Measurements from ENCODE around the gene FBF1.

FBF1 gene

DNA sequence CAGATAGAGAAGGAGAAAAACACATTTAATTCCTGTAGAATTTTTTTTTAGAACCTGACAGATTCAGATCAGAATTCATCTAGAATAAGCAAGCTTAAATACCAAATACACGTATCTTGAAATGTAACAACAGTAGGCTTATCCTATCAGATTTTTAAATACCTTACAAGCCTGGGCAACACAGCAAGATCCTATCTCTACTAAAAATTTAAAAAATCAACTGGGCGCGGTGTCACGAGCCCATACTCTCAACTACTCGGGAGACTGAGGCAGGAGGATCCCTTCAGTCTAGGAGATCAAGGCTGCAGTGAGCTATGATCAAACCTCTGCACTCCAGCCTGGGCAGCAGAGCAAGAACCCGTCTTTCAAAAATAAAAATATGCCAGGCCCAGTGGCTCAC lies 24.6 kb upstream of the FBF1 start:
- no peak overlapping the region for H3K4me3 ChIP-seq (IDR thresholded peaks at IDR 0.05; ENCODE audit: insufficient read depth, low read depth, low read length)
- H3K36me3 ChIP-seq (ENCODE audit: insufficient read depth): no peaks in the 10 kb centered on the region
- no peak overlapping the region for H2AFZ ChIP-seq (ENCODE audit: low read depth)
- 0 out of 2 replicates have a peak, but pooled peaks cover 4% of the 10 kb centered on the region for H3K79me2 ChIP-seq (ENCODE audit: insufficient read depth, low read depth)
- no peaks in the 10 kb centered on the region for H4K20me1 ChIP-seq (ENCODE audit: insufficient read depth)
- no peak overlapping the region for H3K9ac ChIP-seq
- H3K4me1 ChIP-seq (ENCODE audit: low read depth, poor library complexity, severe bottlenecking): no peaks in the 10 kb centered on the region
- no peaks in the 10 kb centered on the region for H3K27me3 ChIP-seq (ENCODE audit: insufficient read depth, low read depth)
- no peak for TF ChIP-seq CTCF (conservative IDR thresholded peaks at IDR 0.05; ENCODE audit: low read depth, low read length)
- no peak overlapping the region for H3K4me2 ChIP-seq
- H3K27ac ChIP-seq: no peak overlapping the region

- H3K27ac ChIP-seq: no peak overlapping the region
- H3K4me3 ChIP-seq (IDR thresholded peaks at IDR 0.05; ENCODE audit: insufficient read depth, low read depth, low read length): no peak overlapping the region
- no peak overlapping the region for H2AFZ ChIP-seq (ENCODE audit: low read depth)
- no peaks in the 10 kb centered on the region for H4K20me1 ChIP-seq (ENCODE audit: insufficient read depth)
- H3K9ac ChIP-seq: no peak overlapping the region
- no peak for TF ChIP-seq CTCF (conservative IDR thresholded peaks at IDR 0.05; ENCODE audit: low read depth, low read length)
- H3K79me2 ChIP-seq (ENCODE audit: insufficient read depth, low read depth): no peaks in the 10 kb centered on the region
- H3K4me2 ChIP-seq: no peak overlapping the region
- no peaks in the 10 kb centered on the region for H3K36me3 ChIP-seq (ENCODE audit: insufficient read depth)
- no peaks in the 10 kb centered on the region for H3K4me1 ChIP-seq (ENCODE audit: low read depth, poor library complexity, severe bottlenecking)
- no peaks in the 10 kb centered on the region for H3K27me3 ChIP-seq (ENCODE audit: insufficient read depth, low read depth)
Measured at GRCh38 chr17:75959839-75960511, 19.1 kb upstream of the FBF1 start.

GRCh38 chr17:75959051-75959838 lies 18.4 kb upstream of the FBF1 start:
- H3K27ac ChIP-seq: no peak overlapping the region
- no peak for TF ChIP-seq CTCF (conservative IDR thresholded peaks at IDR 0.05; ENCODE audit: low read depth, low read length)
- no peaks in the 10 kb centered on the region for H4K20me1 ChIP-seq (ENCODE audit: insufficient read depth)
- no peak overlapping the region for H3K4me2 ChIP-seq
- no peaks in the 10 kb centered on the region for H3K36me3 ChIP-seq (ENCODE audit: insufficient read depth)
- H3K27me3 ChIP-seq (ENCODE audit: insufficient read depth, low read depth): no peaks in the 10 kb centered on the region
- H3K4me3 ChIP-seq (IDR thresholded peaks at IDR 0.05; ENCODE audit: insufficient read depth, low read depth, low read length): no peak overlapping the region
- H3K4me1 ChIP-seq (ENCODE audit: low read depth, poor library complexity, severe bottlenecking): no peaks in the 10 kb centered on the region
- H3K79me2 ChIP-seq (ENCODE audit: insufficient read depth, low read depth): no peaks in the 10 kb centered on the region
- H3K9ac ChIP-seq: no peak overlapping the region
- no peak overlapping the region for H2AFZ ChIP-seq (ENCODE audit: low read depth)

DNA sequence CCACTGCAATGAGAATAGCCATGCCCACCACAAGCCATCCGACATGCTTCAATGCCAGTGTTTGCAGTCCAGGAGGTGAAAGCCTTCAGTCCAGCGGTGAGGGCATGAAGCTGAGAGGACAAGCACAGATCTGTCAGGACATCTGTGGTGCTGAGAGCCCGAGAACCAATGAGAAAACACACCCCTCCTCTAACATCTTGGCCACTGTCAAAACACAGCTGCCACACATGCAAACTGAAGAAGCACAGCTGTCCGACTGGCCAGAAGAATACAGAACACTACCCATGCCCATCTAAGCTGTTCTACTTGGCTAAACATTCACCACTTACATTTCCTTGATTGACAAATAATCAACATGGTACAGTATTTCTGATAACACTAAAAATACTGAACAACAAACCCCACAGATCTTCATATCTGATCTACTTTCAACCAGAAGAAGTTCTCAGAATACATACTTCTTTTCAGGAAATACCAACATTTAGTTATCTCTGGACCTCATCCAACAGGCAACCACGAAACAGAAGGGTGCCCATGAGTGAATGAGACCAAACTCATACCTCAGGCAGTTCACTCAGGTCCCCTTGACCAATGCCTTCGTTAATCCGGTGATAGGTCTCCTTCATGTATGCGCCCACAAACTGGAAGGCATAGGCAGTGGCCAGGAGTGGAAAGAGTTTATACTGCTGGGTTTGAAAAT lies 10.2 kb upstream of the FBF1 start:
- TF ChIP-seq CTCF (conservative IDR thresholded peaks at IDR 0.05; ENCODE audit: low read depth, low read length): no peak
- no peaks in the 10 kb centered on the region for H3K27me3 ChIP-seq (ENCODE audit: insufficient read depth, low read depth)
- H3K4me1 ChIP-seq (ENCODE audit: low read depth, poor library complexity, severe bottlenecking): peaks cover 14% of the 10 kb centered on the region
- H2AFZ ChIP-seq (ENCODE audit: low read depth): no peak overlapping the region
- no peaks in the 10 kb centered on the region for H4K20me1 ChIP-seq (ENCODE audit: insufficient read depth)
- H3K79me2 ChIP-seq (ENCODE audit: insufficient read depth, low read depth): no peaks in the 10 kb centered on the region
- no peak overlapping the region for H3K9ac ChIP-seq
- H3K4me3 ChIP-seq (IDR thresholded peaks at IDR 0.05; ENCODE audit: insufficient read depth, low read depth, low read length): no peak overlapping the region
- no peak overlapping the region; the same call in 1 of the 2 replicates for H3K4me2 ChIP-seq
- no peak overlapping the region for H3K27ac ChIP-seq
- H3K36me3 ChIP-seq (ENCODE audit: insufficient read depth): no peaks in the 10 kb centered on the region
